Activated T-cell treated with anti-CD3 and anti-CD28 coated beads for 48 hours (primary cell): ENCODE results near the gene SMG5.
A peak's percentile ranks its signal among the peaks of the same experiment; 100 is the strongest.

Experiments used
- DNase-seq: peaks from one replicate; pipeline ENCODE4 v3.0.0-alpha.2; 2020; ENCODE audit warnings: low read depth

Gene SMG5

GRCh38 chr1:156281693-156282478 is 739 bp downstream of the SMG5 start:
- DNase-seq, result peak; percentile 12

DNA sequence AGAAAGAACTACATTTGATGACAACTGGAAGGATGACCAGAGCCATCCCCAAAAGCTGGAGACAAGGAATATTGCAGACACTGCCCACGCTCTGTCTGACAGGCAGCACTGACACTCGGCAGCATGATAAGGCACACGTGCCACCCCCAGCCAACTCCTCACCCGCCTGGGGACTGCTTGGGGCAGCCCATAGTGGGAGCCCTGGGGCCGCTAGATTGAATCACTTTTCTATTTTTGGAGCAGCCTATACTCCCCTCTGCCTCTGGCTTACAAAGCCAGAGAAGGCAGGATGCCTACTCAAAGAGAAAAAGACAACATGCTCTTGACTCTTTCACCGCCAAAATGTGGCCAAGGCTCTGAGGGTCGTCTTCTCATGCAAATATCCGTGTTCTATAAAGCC is 1.3 kb downstream of the SMG5 start:
- peak; percentile 54 for DNase-seq

DNA sequence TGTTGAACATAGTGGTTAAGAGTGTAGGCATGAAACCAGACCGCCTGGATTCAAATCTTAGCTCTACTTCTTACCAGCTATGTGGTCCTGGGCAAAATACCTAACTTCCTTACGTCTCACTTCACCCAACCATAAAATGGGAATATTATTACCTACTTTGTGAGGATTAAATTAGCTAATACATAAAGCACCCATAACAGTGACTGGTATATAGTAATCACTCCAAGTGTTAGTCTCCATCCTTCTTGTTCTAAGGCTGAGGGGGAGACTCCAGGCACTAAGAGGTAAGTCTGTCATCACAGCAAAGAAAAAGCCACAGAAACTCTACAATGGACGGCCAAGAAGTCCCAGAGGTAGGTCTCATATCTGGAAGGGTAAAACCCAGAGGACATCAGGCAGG is 2.8 kb downstream of the SMG5 start:
- DNase-seq, result no peak

GRCh38 chr1:156276966-156277381 is 5.7 kb downstream of the SMG5 start:
- no peak for DNase-seq

GRCh38 chr1:156276532-156276931 is 6.1 kb downstream of the SMG5 start:
- DNase-seq, result no peak

GRCh38 chr1:156270314-156270713 is 12.3 kb downstream of the SMG5 start:
- DNase-seq, result no peak

DNA sequence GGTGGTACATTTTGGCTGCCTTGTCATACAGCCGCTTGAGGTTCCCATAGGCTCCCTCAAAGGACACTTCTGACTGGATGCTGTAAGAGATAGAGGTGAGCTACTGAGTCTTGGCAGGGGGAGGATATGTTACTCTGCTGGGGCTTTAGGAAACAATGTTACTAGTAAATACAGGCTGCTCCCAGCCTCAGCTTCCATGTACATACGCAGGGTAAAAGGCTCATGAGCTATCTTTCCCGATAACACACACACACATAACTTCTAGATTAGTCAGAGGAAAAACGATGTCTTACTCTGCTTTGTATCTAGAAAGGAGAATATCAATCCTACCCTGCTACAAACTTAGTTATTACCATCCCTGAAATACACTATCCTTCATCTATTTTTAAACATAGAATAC is 14.3 kb downstream of the SMG5 start:
- DNase-seq, result no peak

DNA sequence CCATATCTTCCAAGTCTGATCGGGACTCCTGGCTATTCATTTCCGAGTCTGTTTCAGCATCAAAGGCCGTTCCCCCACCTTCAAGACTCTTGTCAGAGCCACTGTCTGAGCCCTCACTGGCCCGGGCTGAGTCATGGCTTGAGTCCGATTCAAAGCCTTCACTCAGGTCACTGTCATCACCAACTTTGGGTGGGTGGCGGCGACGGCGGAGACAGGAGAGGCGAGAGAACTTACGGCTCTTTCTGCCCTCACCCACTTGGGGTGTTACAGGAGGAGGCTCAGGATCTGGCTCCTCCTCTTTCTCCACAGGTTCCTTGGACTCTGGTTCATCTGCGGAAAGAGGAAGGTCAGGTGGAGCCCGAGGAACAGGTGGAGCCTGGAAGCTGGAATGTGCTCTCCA is 16.6 kb downstream of the SMG5 start:
- no peak for DNase-seq

- no peak for DNase-seq
Observed at GRCh38 chr1:156263288-156263655, 19.4 kb downstream of the SMG5 start.

- no peak for DNase-seq
Observed at GRCh38 chr1:156262461-156263287, 20.0 kb downstream of the SMG5 start.

DNA sequence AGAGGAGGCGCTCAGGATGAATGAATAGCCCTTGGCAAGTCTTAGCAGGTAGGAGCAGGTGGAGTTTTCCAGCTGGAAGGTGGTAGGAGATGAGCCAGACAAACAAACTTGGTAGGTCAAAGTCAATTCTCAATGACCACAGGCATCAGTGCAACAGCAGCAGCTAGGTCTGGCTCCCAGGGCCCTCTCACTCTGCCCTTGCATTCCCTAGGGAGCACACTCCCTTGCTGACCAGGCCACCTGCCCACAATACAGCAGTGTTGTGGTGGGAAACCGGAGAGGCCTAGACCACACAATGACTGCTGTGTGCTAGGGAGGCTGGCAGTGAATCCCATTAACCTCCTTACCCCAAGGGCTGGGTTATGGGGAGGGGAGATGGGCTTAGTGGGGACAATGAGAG is 21.7 kb downstream of the SMG5 start:
- no peak for DNase-seq

DNA sequence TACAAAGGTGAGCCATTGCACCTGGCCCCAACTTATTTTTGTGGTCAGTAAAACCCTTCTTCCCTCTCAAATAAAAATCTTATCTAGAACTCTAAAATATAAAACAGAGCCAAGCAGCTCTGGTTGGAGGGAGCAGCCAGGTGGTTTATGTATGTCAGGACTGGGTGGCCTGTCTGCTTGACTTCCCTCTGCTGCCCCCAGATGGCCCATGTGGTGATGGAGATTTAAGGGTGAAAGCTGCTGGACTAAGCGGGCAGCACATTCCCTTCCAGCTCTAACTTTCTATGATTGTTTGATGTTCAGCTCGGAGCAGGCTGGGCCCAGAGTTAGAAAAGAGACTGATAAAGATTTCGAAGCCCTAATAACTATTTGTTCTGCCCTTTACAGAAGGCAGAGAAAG is 22.8 kb downstream of the SMG5 start:
- DNase-seq, result no peak

GRCh38 chr1:156258859-156259258 is 23.8 kb downstream of the SMG5 start:
- no peak for DNase-seq

GRCh38 chr1:156257711-156258110 is 24.9 kb downstream of the SMG5 start:
- no peak for DNase-seq

- no peak for DNase-seq
Observed at GRCh38 chr1:156253634-156254033, 29.0 kb downstream of the SMG5 start.

DNA sequence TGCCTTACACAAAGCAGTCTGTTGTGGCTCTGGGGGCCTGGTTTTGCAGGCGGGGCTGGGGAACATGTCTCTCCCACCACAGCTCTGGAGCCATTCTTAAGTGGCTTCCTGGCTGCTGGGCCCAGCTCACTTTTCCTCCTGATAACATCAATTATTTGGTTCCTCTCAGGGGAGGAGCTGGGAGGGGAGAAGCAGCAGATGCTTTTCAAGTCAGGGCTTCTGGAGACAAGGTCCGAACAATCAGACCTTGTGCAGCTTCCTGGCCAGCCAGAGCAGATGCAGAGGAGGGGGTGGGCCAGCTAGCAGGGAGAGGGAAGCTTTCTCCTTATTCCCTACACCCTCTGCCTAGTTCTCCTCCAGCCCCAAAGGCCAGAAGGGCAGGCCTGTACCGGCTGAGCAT is 31.1 kb downstream of the SMG5 start:
- DNase-seq, result no peak

GRCh38 chr1:156249593-156249992 is 33.0 kb downstream of the SMG5 start:
- no peak for DNase-seq

DNA sequence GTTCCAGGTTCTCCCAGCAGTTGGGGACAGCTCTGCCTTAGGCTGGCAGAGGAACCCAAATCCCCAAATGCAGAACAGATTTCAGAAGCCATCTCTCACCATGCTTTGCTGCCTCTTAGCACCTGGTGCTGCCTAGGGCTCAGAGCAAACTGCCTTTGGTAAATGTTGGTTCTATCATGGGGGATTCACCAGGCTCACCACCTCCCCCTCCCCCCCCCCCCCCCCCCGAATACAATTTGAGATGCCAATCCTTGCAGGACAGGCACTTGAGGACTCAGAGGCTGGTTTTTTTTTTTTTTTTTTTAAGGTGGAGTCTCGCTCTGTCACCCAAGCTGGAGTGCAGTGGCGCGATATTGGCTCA is 34.3 kb downstream of the SMG5 start:
- no peak for DNase-seq

- no peak for DNase-seq
Observed at GRCh38 chr1:156247460-156248322, 34.9 kb downstream of the SMG5 start, which contains the start of gene PAQR6. Gene PAQR6, minus strand, starts transcription at chr1:156248056. Its CDS starts 1,325 bp downstream, at chr1:156246731.

GRCh38 chr1:156246781-156247459 is 35.7 kb downstream of the SMG5 start:
- no peak for DNase-seq

DNA sequence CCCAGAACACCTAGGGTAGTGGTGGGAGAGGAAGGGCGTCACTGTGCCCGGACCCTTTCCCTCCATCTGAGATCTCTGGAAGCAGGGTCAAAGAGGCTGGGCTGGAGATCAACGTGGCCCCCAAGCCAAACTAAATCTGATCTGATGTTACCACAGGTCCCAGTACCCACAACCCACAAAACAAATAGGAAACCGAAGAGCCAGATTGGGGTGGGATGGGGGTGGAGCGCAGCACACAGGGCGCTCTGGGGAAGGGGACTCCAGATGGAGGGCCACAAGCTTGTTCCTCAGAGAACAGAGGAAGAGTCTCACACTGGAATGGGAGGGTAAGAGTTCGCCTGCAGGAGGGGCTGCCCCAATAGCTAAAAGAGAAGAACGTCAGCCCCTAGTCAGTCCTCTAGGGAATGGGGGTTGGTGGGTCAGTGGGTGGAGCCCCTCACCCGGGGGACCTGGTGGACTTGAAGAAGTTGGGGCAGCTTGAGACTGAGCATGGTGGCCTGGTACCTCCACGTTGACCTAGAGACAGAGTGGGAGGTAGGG is 36.3 kb downstream of the SMG5 start:
- DNase-seq, result no peak
